Esophagus (tissue), 2 donors: Measurements from ENCODE around the gene ADRA2B. TPM values are rescaled to one million over a fixed set of nuclear protein-coding genes. Genes with fewer than 3 reads are reported as not detected.
"Not testable (repeated sequence)": the region's sequence is repeated elsewhere in the genome, so short reads cannot be mapped to it uniquely, and the experiment has no call there.

Source experiments
- H3K27ac ChIP-seq, 2 donors: one replicate each; pipeline ENCODE4 v1.5.1; 2013; ENCODE audit warnings: low read depth in 2 of 2, mild to moderate bottlenecking in 2 of 2, inconsistent platforms in 1 of 2, low read length in 1 of 2, moderate library complexity in 1 of 2
- H3K27me3 ChIP-seq, 2 donors: one replicate each; pipeline ENCODE4 v1.6.1; 2013; ENCODE audit warnings: low read length in 2 of 2, control low read depth in 1 of 2, mild to moderate bottlenecking in 1 of 2; ENCODE audit not compliant: insufficient read depth in 2 of 2, control insufficient read depth in 1 of 2
- H3K36me3 ChIP-seq, 2 donors: one replicate each; pipeline ENCODE4 v1.6.1; 2013; ENCODE audit warnings: low read length in 1 of 2; ENCODE audit not compliant: control insufficient read depth in 2 of 2, insufficient read depth in 2 of 2
- H3K4me1 ChIP-seq, 2 donors: one replicate each; pipeline ENCODE4 v1.6.1; 2013; ENCODE audit warnings: low read length in 1 of 2; ENCODE audit not compliant: control insufficient read depth in 2 of 2, insufficient read depth in 2 of 2
- H3K4me3 ChIP-seq, 2 donors: one replicate each; pipeline ENCODE4 v1.5.1; 2013; ENCODE audit warnings: low read length in 2 of 2, mild to moderate bottlenecking in 2 of 2, low read depth in 1 of 2, moderate library complexity in 1 of 2
- H3K9me3 ChIP-seq, 2 donors: one replicate each; pipeline ENCODE4 v1.6.1; 2013; ENCODE audit warnings: mild to moderate bottlenecking in 2 of 2, low read depth in 1 of 2, low read length in 1 of 2, moderate library complexity in 1 of 2; ENCODE audit not compliant: control insufficient read depth in 2 of 2, insufficient read depth in 1 of 2
- WGBS, 2 donors: extraction: QIAGEN DNeasy Blood & Tissue Kit; methylation state at CpG; one replicate each; pipeline ENCODE4 v1.1.7; 2013; 5-methylcytosine and 5-hydroxymethylcytosine counted together
- polyA plus RNA-seq, 2 donors: library from polyadenylated mRNA; stranded (reverse); fragments of 200-250 nt; gene quantifications; one replicate each; pipeline ENCODE4 v1.2.3, GENCODE V29; 2013
- donor health status: healthy with polysubstance abuse.
- donor health status: Bipolar disorder and iron deficiency.

ADRA2B gene
- polyA plus RNA-seq, 2 donors, result 0.27 to 0.98 TPM

DNA sequence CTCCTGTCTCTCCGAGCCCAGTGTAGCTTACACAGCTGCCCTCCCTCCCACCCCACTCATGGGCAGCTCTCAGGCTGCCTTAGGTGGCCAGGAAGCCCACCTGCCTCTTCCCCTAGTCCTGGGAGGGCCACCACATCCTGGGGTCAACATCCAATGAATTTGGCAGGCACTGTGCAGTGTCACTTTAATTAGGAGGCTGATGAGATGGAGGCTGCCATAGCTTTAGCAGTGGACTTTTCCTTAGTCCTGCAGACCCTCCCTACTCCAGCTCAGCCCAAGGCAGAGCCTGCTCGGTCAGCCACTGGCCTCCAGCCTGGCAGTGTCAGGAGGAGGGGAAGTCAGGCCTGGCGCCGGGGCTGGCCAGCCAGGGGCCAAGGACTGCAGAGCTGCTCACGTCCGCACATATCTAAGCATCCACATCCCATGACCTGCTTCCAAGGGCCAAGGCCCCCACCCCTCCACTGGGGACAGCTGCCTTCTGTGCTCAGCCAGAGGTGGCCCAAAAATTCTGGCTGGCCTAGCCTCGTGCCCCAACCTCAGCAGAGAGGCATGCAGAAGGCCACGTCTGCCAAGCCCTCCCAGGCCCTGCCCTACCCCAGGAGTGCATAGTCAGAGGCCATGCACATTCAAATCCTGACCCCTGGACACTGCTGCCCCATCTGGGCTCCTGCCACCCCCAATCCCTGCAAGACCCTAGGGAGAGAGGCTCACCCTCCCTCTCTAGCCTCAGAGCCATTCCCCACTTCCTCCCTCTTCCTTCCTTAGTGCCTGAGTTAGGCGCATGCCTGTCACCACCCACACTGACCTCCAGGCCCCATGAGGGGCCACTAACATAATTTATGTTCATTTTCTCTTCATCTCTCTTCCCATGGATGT is 33.1 kb downstream of the ADRA2B start:
- WGBS, 2 donors, result 65 to 77% methylated on average over 9 of the region's 9 CpGs

DNA sequence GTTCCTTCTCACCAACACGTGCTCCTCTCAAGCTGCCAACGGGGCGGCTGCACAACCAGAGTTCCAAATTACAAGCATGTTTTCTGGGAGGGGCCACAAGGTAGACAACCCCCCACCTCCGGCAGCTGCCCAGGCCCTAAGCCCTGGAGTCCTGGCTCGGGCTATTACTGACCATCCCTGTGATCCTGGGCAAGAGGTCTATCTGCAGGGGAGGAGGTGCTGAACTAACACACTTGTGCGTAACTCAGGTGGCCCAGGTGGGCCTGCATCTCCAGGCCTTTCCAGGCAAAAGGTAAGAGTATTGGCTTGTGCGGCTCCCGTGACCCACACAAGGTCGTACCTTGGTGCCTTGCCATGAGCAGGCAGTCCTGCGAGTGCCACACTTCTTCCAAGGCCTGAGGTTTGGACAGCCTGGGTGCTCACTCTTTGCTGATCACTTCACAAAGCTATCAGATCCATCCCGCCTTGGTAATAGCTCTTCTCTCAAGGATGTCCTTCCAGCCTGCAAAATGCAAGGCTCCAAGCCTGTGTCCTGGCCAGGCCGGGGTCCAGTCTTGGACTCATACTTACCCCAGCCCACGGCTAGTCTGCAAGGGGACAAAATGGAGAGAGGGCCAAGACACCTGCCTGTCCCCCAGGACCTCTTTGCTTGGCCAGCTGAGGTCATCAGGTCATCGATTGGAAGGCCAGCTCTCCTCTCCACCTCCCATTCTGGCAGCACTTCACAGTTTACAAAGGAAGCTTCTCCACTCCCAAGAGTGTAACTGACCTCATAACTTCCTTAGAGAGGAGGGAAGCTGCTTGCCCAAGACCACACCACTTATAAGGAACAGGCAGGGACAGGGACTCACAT is 33.9 kb downstream of the ADRA2B start:
- Histone ChIP-seq H3K4me1 (peaks cover 0 to 2% of the 10 kb centered on the region in 2 donors), H3K9me3 (no peaks in the 10 kb centered on the region), H3K27ac (no peak overlapping the region), H3K27me3 (no peaks in the 10 kb centered on the region), H3K4me3 (no peak overlapping the region), H3K36me3 (no peaks in the 10 kb centered on the region)
- 88 to 89% methylated on average over 14 of the region's 14 CpGs for WGBS, 2 donors

More for the DNA sequence above, 33.1 kb downstream of the ADRA2B start:
- Histone ChIP-seq H3K4me3 (no peak overlapping the region), H3K27me3 (no peaks in the 10 kb centered on the region), H3K4me1 (peaks cover 0 to 2% of the 10 kb centered on the region in 2 donors), H3K36me3 (no peaks in the 10 kb centered on the region), H3K9me3 (no peaks in the 10 kb centered on the region), H3K27ac (no peak overlapping the region)

DNA sequence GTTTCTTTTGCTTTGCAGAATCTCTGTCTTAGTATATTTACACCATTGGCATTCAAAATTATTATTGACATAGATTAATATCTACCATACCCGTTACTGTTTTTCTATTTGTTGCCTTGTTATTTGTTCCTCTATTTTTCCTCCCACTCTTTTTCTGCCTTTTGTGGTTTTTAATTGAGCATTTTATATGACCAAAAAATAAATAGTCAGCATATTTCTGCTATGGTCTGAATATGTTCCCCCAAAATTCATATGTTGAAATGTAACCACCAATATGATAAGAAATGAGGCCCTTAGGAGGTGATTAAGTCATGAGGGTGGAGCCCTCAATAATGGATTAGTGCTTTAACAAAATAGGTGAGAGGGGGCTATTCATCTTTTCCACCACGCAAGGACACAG is 35.3 kb downstream of the ADRA2B start:
- 89 to 90% methylated on average over 2 of the region's 2 CpGs for WGBS, 2 donors
- peaks cover 0 to 1% of the 10 kb centered on the region in 2 donors for H3K4me1 ChIP-seq
- H3K36me3 ChIP-seq, result no peaks in the 10 kb centered on the region
- H3K27ac ChIP-seq, result no peak overlapping the region
- no peaks in the 10 kb centered on the region for H3K27me3 ChIP-seq
- H3K4me3 ChIP-seq, result no peak overlapping the region
- H3K9me3 ChIP-seq, result no peaks in the 10 kb centered on the region

DNA sequence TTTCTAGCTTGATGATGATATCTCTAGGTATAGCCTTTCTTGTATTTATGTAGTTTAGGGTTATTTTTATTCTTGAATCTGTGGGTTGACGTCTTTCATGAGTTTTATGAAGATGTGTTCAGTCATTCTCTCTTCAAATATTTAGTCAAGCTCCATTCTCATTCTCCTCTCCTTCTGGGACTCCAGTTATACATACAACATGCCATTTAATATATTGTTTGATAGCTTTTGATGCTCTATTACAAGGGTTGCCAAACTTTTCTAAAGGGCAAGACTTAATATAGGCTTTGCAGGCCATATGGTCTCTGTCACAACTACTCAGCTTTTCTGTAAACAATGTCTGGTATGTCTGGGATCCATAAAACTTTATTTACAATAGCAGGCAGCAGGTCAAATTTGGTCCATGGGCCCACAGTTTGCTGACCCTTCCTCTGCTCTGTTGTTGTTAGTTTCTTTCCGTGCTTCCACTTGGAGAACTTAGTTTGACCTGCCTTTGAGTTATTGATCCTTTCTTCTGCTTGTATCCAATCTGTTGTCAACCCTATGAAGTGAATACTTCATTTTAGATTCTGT is 41.1 kb downstream of the ADRA2B start:
- Histone ChIP-seq H3K9me3 (no peaks in the 10 kb centered on the region), H3K36me3 (no peaks in the 10 kb centered on the region), H3K27me3 (no peaks in the 10 kb centered on the region), H3K27ac (no peak overlapping the region), H3K4me3 (no peak overlapping the region), H3K4me1 (no peaks in the 10 kb centered on the region)
- WGBS, 2 donors, result 63 to 67% methylated on average over 2 of the region's 2 CpGs

DNA sequence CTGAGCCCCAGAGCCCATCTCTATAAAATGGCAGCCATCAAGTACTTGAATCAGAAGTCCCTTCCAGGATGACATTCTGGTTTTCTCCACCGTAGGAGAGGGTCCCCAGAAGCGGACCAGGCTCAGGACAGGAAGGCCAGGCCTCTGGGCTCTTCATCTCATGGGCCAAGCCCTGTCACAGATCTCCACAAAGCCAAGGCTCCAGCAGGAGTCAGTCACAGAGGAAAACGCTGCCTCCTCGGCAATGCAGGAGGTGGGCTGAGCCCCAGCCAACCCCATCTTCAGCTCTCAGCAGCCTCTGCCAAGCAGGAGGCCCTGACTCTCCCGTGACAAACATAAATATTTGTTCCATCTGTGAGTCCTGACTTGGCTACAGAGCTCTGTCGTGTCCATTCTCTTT is 42.2 kb downstream of the ADRA2B start:
- 66 to 83% methylated on average over 6 of the region's 6 CpGs for WGBS, 2 donors
- H3K36me3 ChIP-seq, result no peaks in the 10 kb centered on the region
- H3K4me1 ChIP-seq, result no peaks in the 10 kb centered on the region
- no peaks in the 10 kb centered on the region for H3K27me3 ChIP-seq
- H3K27ac ChIP-seq, result no peak overlapping the region
- no peaks in the 10 kb centered on the region for H3K9me3 ChIP-seq
- no peak overlapping the region for H3K4me3 ChIP-seq

DNA sequence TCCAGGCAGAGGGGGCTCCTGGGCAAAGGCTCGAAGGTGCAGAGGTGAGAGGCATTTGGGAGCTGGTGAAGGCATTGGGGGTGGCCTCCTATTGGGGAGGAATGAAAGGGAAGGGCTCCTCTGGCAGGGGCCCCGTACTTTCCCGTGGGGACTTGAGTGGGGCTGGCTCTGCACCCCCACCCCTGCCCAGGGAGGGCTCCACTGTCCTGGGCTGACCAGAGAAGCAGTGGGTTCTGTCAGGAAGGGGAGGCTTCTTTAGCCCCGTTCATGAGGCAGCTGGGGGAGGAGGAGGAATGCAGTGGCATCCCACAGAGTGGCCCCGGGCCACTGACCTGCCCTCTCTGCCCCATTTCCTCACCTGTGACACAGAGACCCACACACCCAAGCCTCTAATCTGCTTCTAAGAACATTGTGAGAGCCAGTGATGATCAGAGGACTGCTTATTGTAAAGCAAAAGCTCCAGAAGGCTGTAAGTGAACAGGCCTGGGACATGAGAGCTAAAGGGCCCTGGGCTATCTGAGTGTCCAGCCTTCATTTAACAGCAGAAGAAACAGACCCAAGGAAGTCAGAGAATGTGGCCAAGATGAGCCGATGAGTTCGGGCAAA is 43.1 kb downstream of the ADRA2B start:
- Histone ChIP-seq H3K27ac (no peak overlapping the region), H3K9me3 (no peaks in the 10 kb centered on the region), H3K4me3 (no peak overlapping the region), H3K27me3 (no peaks in the 10 kb centered on the region), H3K36me3 (no peaks in the 10 kb centered on the region), H3K4me1 (no peaks in the 10 kb centered on the region)
- 69 to 70% methylated on average over 7 of the region's 7 CpGs for WGBS, 2 donors

DNA sequence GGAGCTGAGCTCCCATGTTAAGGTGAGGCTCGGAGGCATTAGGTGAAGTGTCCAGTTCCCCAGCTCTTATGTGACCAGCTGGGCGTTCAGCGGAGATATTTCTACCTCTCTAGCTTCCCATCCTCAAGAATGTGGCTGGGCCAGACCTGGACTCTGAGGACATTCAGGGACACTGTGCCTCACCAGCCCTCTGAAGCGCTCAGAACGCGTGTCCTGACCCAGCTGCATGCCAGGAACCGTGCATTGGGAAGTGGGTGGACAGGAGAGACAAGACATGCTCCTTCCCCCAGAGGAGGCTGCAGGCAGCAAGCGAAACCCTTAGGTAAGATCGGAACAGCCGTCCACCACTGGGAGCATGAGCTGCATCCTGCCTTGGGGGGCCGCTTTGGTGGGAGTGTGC is 43.6 kb downstream of the ADRA2B start:
- no peaks in the 10 kb centered on the region for H3K36me3 ChIP-seq
- 89 to 90% methylated on average over 11 of the region's 11 CpGs for WGBS, 2 donors
- H3K27me3 ChIP-seq, result no peaks in the 10 kb centered on the region
- H3K9me3 ChIP-seq, result no peaks in the 10 kb centered on the region
- H3K4me3 ChIP-seq, result no peak overlapping the region
- H3K27ac ChIP-seq, result no peak overlapping the region
- no peaks in the 10 kb centered on the region for H3K4me1 ChIP-seq

DNA sequence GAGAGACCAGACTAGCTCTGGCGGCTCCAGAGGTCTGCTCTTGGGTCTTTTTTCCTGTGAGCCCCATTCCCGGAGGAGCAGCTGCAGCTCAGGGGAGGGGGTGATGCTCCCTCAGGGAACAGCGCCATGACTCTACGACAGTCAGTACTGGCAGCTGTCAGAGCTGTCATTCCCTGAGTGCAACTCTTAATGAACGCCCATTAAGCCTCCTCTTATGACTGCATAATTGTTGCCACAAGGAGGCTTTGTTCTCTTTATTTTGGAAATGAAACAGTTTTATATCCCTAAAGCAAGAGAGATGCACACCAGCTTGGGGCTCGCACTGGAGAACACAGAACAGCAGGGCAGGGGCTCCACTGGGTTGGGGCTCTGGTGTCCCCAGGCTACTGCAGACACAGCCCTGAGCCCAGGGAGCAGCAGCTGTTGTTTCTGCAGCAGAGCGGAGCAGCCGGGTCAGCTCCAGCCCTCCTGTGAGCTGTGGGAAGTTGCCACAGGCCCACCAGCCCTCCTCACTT is 44.3 kb downstream of the ADRA2B start:
- not testable (repeated sequence) for H3K4me3 ChIP-seq, H3K9me3 ChIP-seq, H3K4me1 ChIP-seq, H3K36me3 ChIP-seq, H3K27me3 ChIP-seq, H3K27ac ChIP-seq
- WGBS, 2 donors, result 73 to 74% methylated on average over 8 of the region's 8 CpGs
